ENCODE measurements around the gene TFPI2. TPM values are rescaled to one million over a fixed set of nuclear protein-coding genes. Genes with fewer than 3 reads are reported as not detected.

Gene TFPI2
- total RNA-seq, 1 experiment from 2014 or later: not detected

GRCh38 chr7:93837245-93837644 is 53.3 kb downstream of the TFPI2 start:
- intact Hi-C loops (cut with micrococcal nuclease; ENCODE audit: unreplicated experiment): no loop called here
- no peak overlapping the region for H3K27ac Mint-ChIP-seq (ENCODE audit: unreplicated experiment)
- H3K9me3 Mint-ChIP-seq (ENCODE audit: unreplicated experiment): no peaks in the 10 kb centered on the region
- TF ChIP-seq CTCF (IDR thresholded peaks at IDR 0.05; ENCODE audit: insufficient read depth in 1 of 2, low read depth in 1 of 2, low read length in 1 of 2, severe bottlenecking in 1 of 2, unreplicated experiment in 1 of 2): no peak
- no TSS peak for BruUV-seq (replicated peaks)
- no peaks in the 10 kb centered on the region for H3K4me1 Mint-ChIP-seq (ENCODE audit: low read depth, unreplicated experiment)
- CTCF ChIA-PET: no interaction called here
- Histone ChIP-seq H3K9me3 (no peaks in the 10 kb centered on the region), H3K4me3 (ENCODE audit: low read depth, low read length) (no peak overlapping the region), H3K36me3 (ENCODE audit: control insufficient read depth, insufficient read depth, low read length) (no peaks in the 10 kb centered on the region), H3K4me1 (no peaks in the 10 kb centered on the region), H3K27me3 (replicated peaks; ENCODE audit: control insufficient read depth, insufficient read depth, low read length) (no peaks in the 10 kb centered on the region)
- no peak for DNase-seq
- H3K36me3 Mint-ChIP-seq (ENCODE audit: insufficient read depth, unreplicated experiment): no peaks in the 10 kb centered on the region
- H3K27me3 Mint-ChIP-seq (ENCODE audit: insufficient read depth, unreplicated experiment): peaks cover 15% of the 10 kb centered on the region
- POLR2A ChIA-PET: no interaction called here
- no peak overlapping the region for H3K4me3 Mint-ChIP-seq (ENCODE audit: unreplicated experiment)

- H3K36me3 ChIP-seq (ENCODE audit: control insufficient read depth, insufficient read depth, low read length): no peaks in the 10 kb centered on the region
- H3K4me1 ChIP-seq: no peaks in the 10 kb centered on the region
- Mint-ChIP-seq H3K27ac (ENCODE audit: unreplicated experiment) (no peak overlapping the region), H3K4me3 (ENCODE audit: unreplicated experiment) (no peak overlapping the region), H3K9me3 (ENCODE audit: unreplicated experiment) (no peaks in the 10 kb centered on the region), H3K4me1 (ENCODE audit: low read depth, unreplicated experiment) (no peaks in the 10 kb centered on the region), H3K36me3 (ENCODE audit: insufficient read depth, unreplicated experiment) (no peaks in the 10 kb centered on the region), H3K27me3 (ENCODE audit: insufficient read depth, unreplicated experiment) (peaks cover 14% of the 10 kb centered on the region)
- no peak overlapping the region for H3K4me3 ChIP-seq (ENCODE audit: low read depth, low read length)
- no TSS peak for BruUV-seq (replicated peaks)
- POLR2A ChIA-PET: no interaction called here
- H3K27me3 ChIP-seq (replicated peaks; ENCODE audit: control insufficient read depth, insufficient read depth, low read length): no peaks in the 10 kb centered on the region
- intact Hi-C loops (cut with micrococcal nuclease; ENCODE audit: unreplicated experiment): no loop called here
- no peak for TF ChIP-seq CTCF (IDR thresholded peaks at IDR 0.05; ENCODE audit: insufficient read depth in 1 of 2, low read depth in 1 of 2, low read length in 1 of 2, severe bottlenecking in 1 of 2, unreplicated experiment in 1 of 2)
- CTCF ChIA-PET: no interaction called here
- DNase-seq: no peak
- H3K9me3 ChIP-seq: no peaks in the 10 kb centered on the region
Measured at GRCh38 chr7:93836116-93836515, 54.4 kb downstream of the TFPI2 start.

- Mint-ChIP-seq H3K9me3 (ENCODE audit: unreplicated experiment) (no peaks in the 10 kb centered on the region), H3K36me3 (ENCODE audit: insufficient read depth, unreplicated experiment) (no peaks in the 10 kb centered on the region), H3K4me3 (ENCODE audit: unreplicated experiment) (no peak overlapping the region), H3K27ac (ENCODE audit: unreplicated experiment) (no peak overlapping the region), H3K4me1 (ENCODE audit: low read depth, unreplicated experiment) (no peaks in the 10 kb centered on the region), H3K27me3 (ENCODE audit: insufficient read depth, unreplicated experiment) (peaks cover 12% of the 10 kb centered on the region)
- intact Hi-C loops (cut with micrococcal nuclease; ENCODE audit: unreplicated experiment): no loop called here
- H3K4me3 ChIP-seq (ENCODE audit: low read depth, low read length): no peak overlapping the region
- H3K36me3 ChIP-seq (ENCODE audit: control insufficient read depth, insufficient read depth, low read length): no peaks in the 10 kb centered on the region
- BruUV-seq (replicated peaks): no TSS peak
- no peaks in the 10 kb centered on the region for H3K4me1 ChIP-seq
- no peak for DNase-seq
- TF ChIP-seq CTCF (IDR thresholded peaks at IDR 0.05; ENCODE audit: insufficient read depth in 1 of 2, low read depth in 1 of 2, low read length in 1 of 2, severe bottlenecking in 1 of 2, unreplicated experiment in 1 of 2): no peak
- ChIA-PET CTCF (no interaction called here), POLR2A (no interaction called here)
- H3K9me3 ChIP-seq: no peaks in the 10 kb centered on the region
- H3K27me3 ChIP-seq (replicated peaks; ENCODE audit: control insufficient read depth, insufficient read depth, low read length): no peaks in the 10 kb centered on the region
Measured at GRCh38 chr7:93835702-93836101, 54.9 kb downstream of the TFPI2 start.

Other genes with a start within 250 kb of the TFPI2 start
- gene GNGT1, start 15.8 kb upstream of the TFPI2 start, total RNA-seq (2022): 0.54 and 0.97 TPM in 2 replicates
- not detected in 2 replicates for gene GNG11, start 31.0 kb upstream of the TFPI2 start, total RNA-seq (2022)
- 19.9 TPM in 2 replicates for gene BET1, start 113.6 kb upstream of the TFPI2 start, total RNA-seq (2022)